Transverse colon (tissue), 4 donors: ENCODE results near the gene TBL1X. TPM values are rescaled to one million over a fixed set of nuclear protein-coding genes. Genes with fewer than 3 reads are reported as not detected.

Experiments used
- DNase-seq: peaks from one replicate; pipeline ENCODE4 v3.0.0-alpha.2; 2019
- H3K27ac ChIP-seq, 4 donors: fragments of 200-600 bp; sonication (generic); 2 replicates each; pipeline ENCODE4 v1.5.1; 2016 to 2018; ENCODE audit warnings: inconsistent platforms in 4 of 4
- H3K27me3 ChIP-seq: fragments of 200-600 bp; sonication (generic); 2 replicates; pipeline ENCODE4 v1.5.1; 2017; ENCODE audit warnings: inconsistent platforms
- H3K36me3 ChIP-seq, 4 donors: fragments of 200-600 bp; sonication (generic); 2 replicates each; pipeline ENCODE4 v1.5.1; 2017 to 2019; ENCODE audit warnings: inconsistent platforms in 4 of 4
- H3K4me1 ChIP-seq, 4 donors: fragments of 200-600 bp; sonication (generic); 2 replicates each; pipeline ENCODE4 v1.5.1; 2017 to 2020; ENCODE audit warnings: inconsistent platforms in 4 of 4
- H3K4me3 ChIP-seq, 4 donors: fragments of 200-600 bp; sonication (generic); 1 replicate in 1 of 4; 2 replicates in 3 of 4; pipeline versions ENCODE4 v1.5.1 to v1.6.1; 2017 to 2019; ENCODE audit warnings: inconsistent platforms in 4 of 4
- H3K9me3 ChIP-seq, 2 donors: fragments of 200-600 bp; sonication (generic); 2 replicates each; pipeline ENCODE4 v1.5.1; 2017 to 2019; ENCODE audit warnings: inconsistent platforms in 2 of 2
- CTCF ChIP-seq, 5 experiments: fragments of 200-600 bp in 3 of 5; fragments of 450-650 bp in 2 of 5; sonication (generic) in 3 of 5; IDR thresholded peaks; 1 replicate in 2 of 5; 2 replicates in 3 of 5; pipeline ENCODE4 v1.5.1; 2016 to 2017; ENCODE audit warnings: antibody characterized with exemption in 5 of 5, inconsistent platforms in 3 of 5, mild to moderate bottlenecking in 2 of 5, moderate library complexity in 1 of 5
- EP300 ChIP-seq: sonication (generic); formaldehyde crosslinking; IDR thresholded peaks from one replicate; pipeline ENCODE4 v1.6.1; 2017; ENCODE audit warnings: antibody characterized with exemption, low read depth
- POLR2A ChIP-seq: fragments of 450-650 bp; IDR thresholded peaks from one replicate; pipeline ENCODE4 v1.6.1; 2016; ENCODE audit warnings: antibody characterized with exemption, mild to moderate bottlenecking, moderate library complexity
- POLR2AphosphoS5 ChIP-seq, 3 donors: sonication (generic); formaldehyde crosslinking; IDR thresholded peaks; one replicate each; pipeline ENCODE4 v1.6.1; 2016; ENCODE audit warnings: antibody characterized with exemption in 3 of 3
- WGBS, 2 donors: methylation state at CpG; one replicate each; pipeline ENCODE4 v1.1.5; 2018; ENCODE audit warnings: low coverage in 1 of 2; 5-methylcytosine and 5-hydroxymethylcytosine counted together
- in situ Hi-C, 4 donors: fragments of 200-750 bp; cut with MboI; loops; one replicate each; pipeline versions ENCODE4 v1.15.0 to v1.15.1; 2017; ENCODE audit warnings: low sequenced_read_pairs in 3 of 4, low pct_ligation_motif_present in 1 of 4, low pct_unique_long_range_greater_than_20kb in 1 of 4
- intact Hi-C: fragments of 100-400 bp; cut with DNase I; formaldehyde crosslinking; loops from one replicate; pipeline ENCODE4 v1.15.1; 2023; ENCODE audit warnings: low total_unique reads
- total RNA-seq, 4 donors: library from RNA; depleted of rRNA; stranded (reverse); fragments of >200 nt; gene quantifications; one replicate each; pipeline ENCODE4 v1.1.0, GENCODE V29; 2016

Gene TBL1X
- total RNA-seq, 4 donors from 2014 or later: 3.4 to 16.8 (median 13.0) TPM

- Histone ChIP-seq H3K4me1 (no peaks in the 10 kb centered on the region), H3K27me3 (no peaks in the 10 kb centered on the region), H3K4me3 (no peak overlapping the region), H3K27ac (no peak overlapping the region), H3K9me3 (no peaks in the 10 kb centered on the region), H3K36me3 (no peaks in the 10 kb centered on the region)
- 63% methylated on average over 7 of the region's 7 CpGs; no CpG with 5 or more reads in 1 of the 2 donors for WGBS, 2 donors
- in situ Hi-C loops: no loop called here
- no peak for DNase-seq
- TF ChIP-seq POLR2A (no peak), POLR2AphosphoS5 (IDR thresholded peaks at IDR 0.05) (no peak), EP300 (no peak), CTCF (IDR thresholded peaks at IDR 0.05) (no peak)
- intact Hi-C loops: no loop called here
These were observed 133.5 kb downstream of the TBL1X start for GRCh38 chrX:9598344-9598743.

GRCh38 chrX:9604111-9604907 is 139.5 kb downstream of the TBL1X start:
- Histone ChIP-seq H3K36me3 (no peaks in the 10 kb centered on the region), H3K4me1 (no peaks in the 10 kb centered on the region), H3K27me3 (no peaks in the 10 kb centered on the region), H3K9me3 (no peaks in the 10 kb centered on the region), H3K4me3 (no peak overlapping the region), H3K27ac (no peak overlapping the region)
- DNase-seq: no peak
- intact Hi-C loops (no loop called here), in situ Hi-C loops (no loop called here)
- WGBS, 2 donors: 60 to 92% methylated on average over 1 to 17 of the region's 17 CpGs
- no peak for TF ChIP-seq CTCF (IDR thresholded peaks at IDR 0.05)
- TF ChIP-seq EP300: no peak
- no peak for TF ChIP-seq POLR2A
- TF ChIP-seq POLR2AphosphoS5 (IDR thresholded peaks at IDR 0.05): no peak

- in situ Hi-C loops (no loop called here), intact Hi-C loops (no loop called here)
- WGBS, 2 donors: 95% methylated on average over 8 of the region's 8 CpGs; no CpG with 5 or more reads in 1 of the 2 donors
- no peaks in the 10 kb centered on the region for H3K9me3 ChIP-seq
- H3K4me1 ChIP-seq: no peaks in the 10 kb centered on the region
- H3K27ac ChIP-seq: no peak overlapping the region
- no peaks in the 10 kb centered on the region for H3K27me3 ChIP-seq
- TF ChIP-seq EP300 (no peak), POLR2AphosphoS5 (IDR thresholded peaks at IDR 0.05) (no peak)
- no peak for DNase-seq
- H3K4me3 ChIP-seq: no peak overlapping the region
- H3K36me3 ChIP-seq: no peaks in the 10 kb centered on the region
These were observed 140.0 kb downstream of the TBL1X start for GRCh38 chrX:9604908-9605306.

GRCh38 chrX:9605484-9605883 is 140.6 kb downstream of the TBL1X start:
- no peak for DNase-seq
- Histone ChIP-seq H3K9me3 (no peaks in the 10 kb centered on the region), H3K4me3 (no peak overlapping the region), H3K4me1 (no peaks in the 10 kb centered on the region), H3K27me3 (no peaks in the 10 kb centered on the region), H3K36me3 (no peaks in the 10 kb centered on the region), H3K27ac (no peak overlapping the region)
- TF ChIP-seq EP300 (no peak), CTCF (IDR thresholded peaks at IDR 0.05) (no peak), POLR2A (no peak), POLR2AphosphoS5 (IDR thresholded peaks at IDR 0.05) (no peak)
- intact Hi-C loops: no loop called here
- in situ Hi-C loops: no loop called here

- Histone ChIP-seq H3K36me3 (no peaks in the 10 kb centered on the region), H3K27ac (no peak overlapping the region), H3K27me3 (no peaks in the 10 kb centered on the region), H3K9me3 (no peaks in the 10 kb centered on the region), H3K4me1 (no peaks in the 10 kb centered on the region), H3K4me3 (no peak overlapping the region)
- DNase-seq: no peak
- 60% methylated on average over 7 of the region's 7 CpGs; no CpG with 5 or more reads in 1 of the 2 donors for WGBS, 2 donors
- intact Hi-C loops (no loop called here), in situ Hi-C loops (no loop called here)
- no peak for TF ChIP-seq EP300
- TF ChIP-seq POLR2AphosphoS5 (IDR thresholded peaks at IDR 0.05): no peak
These were observed 142.1 kb downstream of the TBL1X start for GRCh38 chrX:9606971-9607370.
